HUES64 (cell line): ENCODE measurements around the gene GCSH.
"Not testable (repeated sequence)": the region's sequence is repeated elsewhere in the genome, so short reads cannot be mapped to it uniquely, and the experiment has no call there.

Experiments used
- H3K27ac ChIP-seq: 2 replicates; pipeline ENCODE4 v1.7.0; 2013; ENCODE audit warnings: low read depth, low read length, inconsistent platforms
- H3K27me3 ChIP-seq: 2 replicates; pipeline ENCODE4 v1.6.1; 2013; ENCODE audit warnings: mild to moderate bottlenecking, low read length; ENCODE audit not compliant: insufficient read depth
- H3K36me3 ChIP-seq: 2 replicates; pipeline ENCODE4 v1.6.1; 2013; ENCODE audit warnings: mild to moderate bottlenecking, low read length; ENCODE audit not compliant: insufficient read depth
- H3K4me1 ChIP-seq: 2 replicates; pipeline ENCODE4 v1.6.1; 2013; ENCODE audit warnings: mild to moderate bottlenecking, low read length, moderate library complexity; ENCODE audit not compliant: insufficient read depth
- H3K4me3 ChIP-seq: 2 replicates; pipeline ENCODE4 v1.5.1; 2013; ENCODE audit warnings: mild to moderate bottlenecking, low read length, moderate library complexity
- H3K9ac ChIP-seq: 2 replicates; pipeline ENCODE4 v1.6.1; 2013; ENCODE audit warnings: mild to moderate bottlenecking, low read depth, low read length
- H3K9me3 ChIP-seq: 2 replicates; pipeline ENCODE4 v1.6.1; 2013; ENCODE audit warnings: low read depth, low read length; ENCODE audit not compliant: insufficient read depth
- WGBS: fragments of 150-250, 120-280 bp; methylation state at CpG from one replicate; pipeline ENCODE4 v1.1.7; 2013; ENCODE audit warnings: missing lambda C conversion rate; 5-methylcytosine and 5-hydroxymethylcytosine counted together

Gene GCSH

DNA sequence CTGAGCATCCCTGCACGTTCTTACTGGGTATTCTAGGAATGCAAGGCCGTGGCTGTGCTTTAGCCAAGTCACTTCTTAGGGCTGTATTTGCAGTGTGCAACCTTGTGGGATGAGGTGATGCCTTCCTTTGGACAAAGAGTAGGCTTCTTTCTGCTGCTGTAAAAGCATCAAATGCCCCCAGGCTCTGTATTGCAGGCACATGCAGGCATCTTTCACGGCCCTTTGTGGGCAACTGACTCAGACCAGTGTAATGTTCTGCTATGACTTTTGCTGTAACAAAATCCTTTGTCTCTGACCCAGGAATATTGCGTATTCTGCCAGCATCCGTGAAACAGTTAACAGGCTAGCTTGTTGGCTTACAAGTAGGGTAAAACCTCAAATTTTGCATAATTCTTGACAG is 30.9 kb upstream of the GCSH start:
- WGBS = 77% methylated on average over 5 of the region's 5 CpGs
- no peak overlapping the region for H3K4me3 ChIP-seq
- no peaks in the 10 kb centered on the region for H3K36me3 ChIP-seq
- no peaks in the 10 kb centered on the region for H3K4me1 ChIP-seq
- no peaks in the 10 kb centered on the region for H3K9me3 ChIP-seq
- no peaks in the 10 kb centered on the region for H3K27me3 ChIP-seq
- H3K9ac ChIP-seq = no peak overlapping the region
- H3K27ac ChIP-seq = no peak overlapping the region

DNA sequence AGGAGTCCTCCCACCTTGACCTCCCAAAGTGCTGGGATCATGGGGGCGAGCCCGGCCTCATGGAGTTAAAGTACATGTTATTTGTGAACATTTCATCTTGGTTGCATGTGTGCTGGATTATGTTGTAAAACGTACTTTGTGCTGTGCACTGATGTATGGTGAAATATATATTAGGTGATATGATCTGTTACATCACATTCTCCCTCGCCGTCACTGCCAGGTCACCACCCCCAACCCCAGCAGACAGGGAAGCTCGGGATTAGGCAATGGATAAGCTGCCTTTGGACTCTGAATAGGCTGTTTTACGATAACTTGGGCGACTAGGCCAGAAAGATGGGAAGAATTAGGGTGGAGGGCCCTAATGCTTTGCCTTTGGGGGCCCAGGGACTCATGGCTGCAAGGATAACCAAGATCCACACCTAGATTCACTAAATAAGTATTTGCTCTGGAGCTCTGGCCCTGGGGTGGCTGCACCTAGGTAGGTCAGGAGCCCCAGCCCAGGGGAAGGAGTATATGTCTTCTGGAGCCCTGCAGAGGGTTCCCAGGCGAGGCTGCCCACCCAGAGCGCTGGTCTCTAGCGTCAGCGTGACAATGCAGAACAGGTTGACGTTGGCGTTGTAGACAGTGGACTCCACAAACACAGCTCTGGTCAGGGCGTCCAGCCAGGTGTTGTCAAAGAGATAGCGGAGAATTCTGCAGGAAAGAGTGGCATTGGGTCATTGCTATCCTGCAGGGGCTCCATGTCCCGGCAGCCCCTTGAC is 27.1 kb upstream of the GCSH start:
- 93% methylated on average over 17 of the region's 17 CpGs for WGBS
- H3K4me3 ChIP-seq = no peak overlapping the region
- H3K27me3 ChIP-seq = no peaks in the 10 kb centered on the region
- H3K27ac ChIP-seq = no peak overlapping the region
- no peaks in the 10 kb centered on the region for H3K36me3 ChIP-seq
- H3K9me3 ChIP-seq = no peaks in the 10 kb centered on the region
- H3K4me1 ChIP-seq = no peaks in the 10 kb centered on the region
- H3K9ac ChIP-seq = no peak overlapping the region

DNA sequence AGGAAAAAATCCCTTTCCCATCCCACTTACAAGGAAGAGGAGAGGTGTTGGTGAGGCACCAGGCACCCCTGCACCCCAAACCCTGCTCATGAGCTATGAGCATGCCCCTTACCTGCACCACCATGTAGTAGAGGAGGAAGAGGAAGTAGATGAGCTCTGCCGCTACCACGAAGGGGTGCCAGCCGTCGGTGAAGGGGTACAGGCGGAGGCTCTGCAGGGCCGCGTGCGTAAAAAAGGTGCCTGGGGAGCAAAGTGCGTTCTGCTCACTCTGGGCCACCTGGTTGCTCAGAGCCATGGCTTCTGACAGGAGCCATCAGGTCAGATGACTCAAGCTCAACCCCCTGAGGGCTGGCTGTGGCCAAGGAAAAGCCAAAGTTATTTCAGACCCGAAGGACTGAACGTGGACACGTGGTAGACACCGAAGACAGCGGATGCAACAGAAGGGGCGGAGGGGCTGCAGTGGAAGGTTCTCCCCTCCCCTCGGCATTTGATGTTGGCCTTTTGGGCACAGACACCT is 25.3 kb upstream of the GCSH start:
- 92% methylated on average over 16 of the region's 16 CpGs for WGBS
- Histone ChIP-seq H3K27me3 (no peaks in the 10 kb centered on the region), H3K36me3 (no peaks in the 10 kb centered on the region), H3K4me3 (no peak overlapping the region), H3K9ac (no peak overlapping the region), H3K4me1 (no peaks in the 10 kb centered on the region), H3K27ac (no peak overlapping the region), H3K9me3 (no peaks in the 10 kb centered on the region)

DNA sequence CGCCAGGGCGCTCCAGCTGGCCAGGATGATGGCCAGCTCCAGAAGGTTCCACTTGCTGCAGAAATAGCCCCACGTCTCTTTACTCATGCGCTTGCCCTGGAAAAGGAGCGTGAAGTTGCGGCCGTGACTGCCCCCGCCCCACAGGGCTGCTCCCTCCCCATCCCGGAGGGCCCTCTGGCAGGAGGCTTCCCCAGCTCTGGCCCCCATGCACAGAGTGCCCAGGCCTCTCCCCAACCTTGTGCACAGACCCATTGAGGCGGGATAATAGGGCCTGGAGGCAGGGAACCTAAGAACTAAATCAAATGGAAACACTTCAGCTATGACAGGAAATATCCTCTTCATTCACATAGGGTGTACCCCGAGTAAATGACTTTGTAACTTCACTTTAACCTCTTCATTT is 21.2 kb upstream of the GCSH start:
- H3K4me3 ChIP-seq = no peak overlapping the region
- H3K4me1 ChIP-seq = no peaks in the 10 kb centered on the region
- no peaks in the 10 kb centered on the region for H3K27me3 ChIP-seq
- no peak overlapping the region for H3K27ac ChIP-seq
- no peaks in the 10 kb centered on the region for H3K9me3 ChIP-seq
- no peak overlapping the region for H3K9ac ChIP-seq
- 79% methylated on average over 11 of the region's 11 CpGs for WGBS
- H3K36me3 ChIP-seq = no peaks in the 10 kb centered on the region

DNA sequence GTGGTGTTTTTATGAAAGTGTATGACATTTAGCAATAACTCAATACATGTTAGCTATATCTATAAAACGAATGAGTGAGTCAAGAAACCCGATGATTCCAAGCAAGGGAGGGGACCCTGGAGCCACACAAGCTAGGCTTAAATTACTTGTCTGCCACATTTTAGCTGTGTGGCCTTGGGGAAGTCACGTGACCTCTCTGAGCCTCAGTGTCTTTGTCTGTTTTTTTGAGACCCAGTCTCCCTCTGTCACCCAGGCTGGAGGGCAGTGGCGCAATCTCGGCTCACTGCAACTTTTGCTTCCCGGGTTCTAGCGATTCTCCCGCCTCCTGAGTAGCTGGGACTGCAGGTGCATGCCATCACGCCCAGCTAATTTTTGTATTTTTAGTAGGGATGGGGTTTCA is 20.1 kb upstream of the GCSH start:
- 92% methylated on average over 9 of the region's 9 CpGs for WGBS
- no peaks in the 10 kb centered on the region for H3K4me1 ChIP-seq

DNA sequence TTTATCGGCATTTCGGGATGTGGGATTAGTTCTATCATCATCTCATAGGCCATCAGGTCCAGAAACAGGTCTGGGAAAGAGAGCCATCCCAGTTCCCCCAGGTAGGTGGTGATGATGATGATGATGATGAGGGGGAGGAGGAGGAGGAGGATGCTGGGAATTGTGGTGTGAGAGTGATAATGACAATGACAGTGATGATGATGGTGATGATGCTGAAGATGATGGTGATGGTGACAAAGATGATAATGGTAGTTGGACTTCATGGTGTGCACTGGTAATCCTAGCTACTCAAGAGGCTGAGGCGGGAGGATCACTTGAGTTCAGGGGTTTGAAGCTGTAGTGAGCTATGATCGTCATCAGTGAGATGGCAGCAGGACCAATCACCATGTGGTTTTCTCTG is 16.3 kb upstream of the GCSH start:
- Histone ChIP-seq H3K36me3 (no peaks in the 10 kb centered on the region), H3K4me1 (no peaks in the 10 kb centered on the region), H3K9ac (no peak overlapping the region), H3K27ac (no peak overlapping the region), H3K4me3 (no peak overlapping the region), H3K27me3 (no peaks in the 10 kb centered on the region), H3K9me3 (no peaks in the 10 kb centered on the region)
- 95% methylated on average over 4 of the region's 4 CpGs for WGBS

More for the DNA sequence above, 20.1 kb upstream of the GCSH start:
- no peaks in the 10 kb centered on the region for H3K36me3 ChIP-seq
- H3K9ac ChIP-seq = no peak overlapping the region
- no peak overlapping the region for H3K4me3 ChIP-seq
- H3K27ac ChIP-seq = no peak overlapping the region
- H3K9me3 ChIP-seq = no peaks in the 10 kb centered on the region
- H3K27me3 ChIP-seq = no peaks in the 10 kb centered on the region

DNA sequence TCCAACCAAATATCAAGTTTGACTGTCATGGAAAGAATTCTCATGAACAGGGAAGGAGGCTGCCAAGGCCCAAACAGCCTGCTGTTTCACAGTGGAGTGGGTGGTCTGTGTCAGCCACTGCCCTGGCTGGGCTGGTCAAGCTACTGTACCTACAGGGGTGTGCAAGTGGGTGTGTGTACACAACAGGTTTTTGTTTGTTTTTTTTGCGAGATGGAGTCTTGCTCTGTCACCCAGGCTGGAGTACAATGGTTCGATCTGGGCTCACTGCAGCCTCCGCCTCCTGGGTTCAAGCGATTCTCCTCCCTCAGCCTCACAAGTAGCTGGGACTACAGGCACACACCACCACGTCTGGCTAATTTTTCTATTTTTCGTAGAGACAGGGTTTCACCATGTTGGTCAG is 13.1 kb upstream of the GCSH start:
- H3K4me3 ChIP-seq, H3K27ac ChIP-seq, H3K27me3 ChIP-seq, H3K4me1 ChIP-seq, H3K36me3 ChIP-seq, H3K9ac ChIP-seq, H3K9me3 ChIP-seq: not testable (repeated sequence)
- 94% methylated on average over 6 of the region's 6 CpGs for WGBS

DNA sequence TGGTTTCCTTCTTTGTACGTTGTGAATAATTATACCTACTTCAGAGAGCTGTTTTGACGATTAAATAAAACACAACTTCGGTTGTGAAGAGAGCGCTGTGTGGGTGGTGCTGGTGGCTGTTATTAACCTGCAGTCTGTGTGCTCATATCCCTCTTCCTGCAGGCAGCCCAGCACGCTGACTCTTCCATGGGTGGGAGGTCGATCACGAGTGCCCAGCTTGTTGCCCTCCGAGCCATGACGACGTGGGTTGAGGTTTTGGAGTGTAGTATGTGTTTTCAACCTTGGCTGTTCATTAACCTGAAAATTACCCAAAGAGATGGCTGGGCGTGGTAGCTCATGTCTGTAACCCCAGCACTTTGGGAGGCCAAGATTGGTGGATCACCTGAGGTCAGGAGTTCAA is 11.3 kb upstream of the GCSH start:
- Histone ChIP-seq H3K4me1 (no peaks in the 10 kb centered on the region), H3K36me3 (no peaks in the 10 kb centered on the region), H3K27me3 (no peaks in the 10 kb centered on the region), H3K27ac (no peak overlapping the region), H3K9ac (no peak overlapping the region), H3K4me3 (no peak overlapping the region), H3K9me3 (no peaks in the 10 kb centered on the region)
- 96% methylated on average over 11 of the region's 11 CpGs for WGBS

DNA sequence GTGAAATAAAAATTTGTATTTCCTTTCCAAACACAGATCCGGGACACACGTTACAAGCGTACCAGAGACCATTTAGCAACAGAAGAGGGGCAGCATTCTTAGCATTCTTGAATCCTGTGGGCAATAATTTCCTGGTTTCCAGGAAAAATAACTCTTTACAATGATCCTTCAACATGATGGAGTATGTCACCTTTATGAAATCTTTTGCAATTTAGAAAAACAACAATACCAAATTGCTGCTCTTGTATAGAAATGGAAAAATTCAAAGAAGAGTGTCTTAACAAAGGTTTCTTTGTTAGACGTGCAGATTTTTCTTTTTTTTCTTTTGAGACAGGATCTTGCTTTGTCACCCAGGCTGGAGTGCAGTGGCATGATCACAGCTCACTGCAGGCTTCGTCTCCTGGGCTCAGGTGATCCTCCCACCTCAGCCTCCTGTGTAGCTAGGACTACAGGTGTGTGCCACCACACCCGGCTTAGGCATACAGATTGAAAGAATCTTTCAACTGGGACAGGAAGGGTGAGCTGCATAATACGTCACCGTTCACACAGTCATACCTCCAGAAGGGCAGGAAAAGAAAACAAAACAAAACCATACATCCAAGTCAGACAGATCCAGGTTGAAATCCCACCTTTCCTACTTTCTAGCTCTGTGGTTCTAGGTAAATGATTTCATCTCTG is 10.8 kb upstream of the GCSH start:
- no peaks in the 10 kb centered on the region for H3K4me1 ChIP-seq
- H3K36me3 ChIP-seq = no peaks in the 10 kb centered on the region
- H3K4me3 ChIP-seq = no peak overlapping the region
- WGBS = 94% methylated on average over 8 of the region's 8 CpGs
- no peaks in the 10 kb centered on the region for H3K27me3 ChIP-seq
- H3K9ac ChIP-seq = no peak overlapping the region
- no peak overlapping the region for H3K27ac ChIP-seq
- no peaks in the 10 kb centered on the region for H3K9me3 ChIP-seq

DNA sequence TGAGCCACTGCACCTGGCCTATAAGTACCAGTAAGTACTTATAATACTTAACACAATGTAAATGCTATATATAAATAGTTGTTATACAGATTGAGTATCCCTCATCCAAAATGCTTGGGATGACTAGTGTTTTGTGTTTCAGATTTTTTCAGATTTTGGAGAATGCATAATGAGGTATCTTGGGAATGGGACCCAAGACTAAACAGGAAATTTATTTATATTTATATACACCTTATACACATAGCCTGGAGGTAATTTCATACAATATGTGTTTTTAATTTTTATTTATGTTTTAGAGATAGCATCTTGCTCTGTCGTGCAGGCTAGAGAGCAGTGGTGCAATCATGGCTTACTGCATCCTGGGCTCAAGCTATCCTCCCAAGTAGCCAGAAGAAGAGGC is 9.8 kb upstream of the GCSH start:
- H3K27me3 ChIP-seq = no peaks in the 10 kb centered on the region
- no peak overlapping the region for H3K9ac ChIP-seq
- no peaks in the 10 kb centered on the region for H3K9me3 ChIP-seq
- no peaks in the 10 kb centered on the region for H3K4me1 ChIP-seq
- H3K36me3 ChIP-seq = no peaks in the 10 kb centered on the region
- no peak overlapping the region for H3K4me3 ChIP-seq
- no peak overlapping the region for H3K27ac ChIP-seq
- 93% methylated on average over 1 of the region's 1 CpG for WGBS

DNA sequence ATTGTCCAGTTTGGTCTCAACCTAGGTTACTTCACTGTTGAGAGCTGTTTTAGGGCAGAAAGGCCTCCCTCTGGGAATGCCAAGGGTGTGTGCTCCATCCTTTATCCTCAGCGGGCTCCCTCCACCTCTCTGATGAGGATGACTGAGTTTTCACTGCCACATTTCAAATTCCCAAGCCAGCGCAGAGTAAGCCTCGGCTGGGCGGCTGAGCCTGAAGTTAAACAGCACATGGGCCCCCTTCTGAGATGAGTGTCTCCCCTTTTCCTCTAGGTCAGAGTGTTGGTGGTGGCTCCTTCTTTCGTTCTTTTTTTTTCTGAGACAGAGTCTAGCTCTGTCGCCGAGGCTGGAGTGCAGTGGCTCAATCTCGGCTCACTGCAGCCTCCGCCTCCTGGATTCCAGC is 5.5 kb upstream of the GCSH start:
- peaks cover 4% of the 10 kb centered on the region for H3K4me1 ChIP-seq
- H3K4me3 ChIP-seq = no peak overlapping the region
- no peak overlapping the region for H3K27ac ChIP-seq
- WGBS = 95% methylated on average over 9 of the region's 9 CpGs
- H3K27me3 ChIP-seq = no peaks in the 10 kb centered on the region
- H3K9ac ChIP-seq = no peak overlapping the region
- no peaks in the 10 kb centered on the region for H3K9me3 ChIP-seq
- H3K36me3 ChIP-seq = no peaks in the 10 kb centered on the region
